WTC11 (cell line): ENCODE measurements around the gene SECTM1. TPM values are rescaled to one million over a fixed set of nuclear protein-coding genes. Genes with fewer than 3 reads are reported as not detected.

ENCODE experiments used
- ATAC-seq: fragments of 200-7000 bp; cut with Tn5 transposase; 2 replicates; pipeline ENCODE4 v1.10.0; 2021; ENCODE audit warnings: mild to moderate bottlenecking, moderate library complexity
- CTCF ChIA-PET: fragments of 300-600 bp; sonication (Branson Sonifier 250); formaldehyde crosslinking; loops from one replicate; lab custom pipeline; 2021; ENCODE audit warnings: antibody characterized with exemption; lab: Charles Lee
- POLR2A ChIA-PET: fragments of 350-600 bp; sonication (Branson Sonifier 250); formaldehyde crosslinking; loops from one replicate; lab custom pipeline; 2021; ENCODE audit warnings: antibody characterized with exemption; lab: Charles Lee
- DNase-seq: peaks from one replicate; pipeline ENCODE4 v3.0.0; 2021; ENCODE audit warnings: low spot score
- H3K27ac Mint-ChIP-seq: 2 replicates; pipeline ENCODE4 v1.8.0; 2021; ENCODE audit warnings: mixed read lengths
- H3K27me3 Mint-ChIP-seq: 2 replicates; pipeline ENCODE4 v1.8.0; 2021; ENCODE audit warnings: low read depth, mild to moderate bottlenecking, moderate library complexity, mixed read lengths
- H3K36me3 Mint-ChIP-seq: 2 replicates; pipeline ENCODE4 v1.8.0; 2021; ENCODE audit warnings: mixed read lengths
- H3K4me1 Mint-ChIP-seq: 2 replicates; pipeline ENCODE4 v1.8.0; 2022; ENCODE audit warnings: mixed read lengths
- H3K4me3 Mint-ChIP-seq: 2 replicates; pipeline ENCODE4 v1.8.0; 2021; ENCODE audit warnings: mild to moderate bottlenecking, moderate library complexity, mixed read lengths
- H3K9me3 Mint-ChIP-seq: 2 replicates; pipeline ENCODE4 v1.8.0; 2021; ENCODE audit warnings: mixed read lengths
- CBFB ChIP-seq: sonication (generic); formaldehyde crosslinking; IDR thresholded peaks from 2 replicates; pipeline ENCODE4 v1.8.1; 2022; ENCODE audit warnings: mild to moderate bottlenecking, low read depth, missing genetic modification reagents
- CDX4 ChIP-seq: fragments of 250-450 bp; sonication (Bioruptor Pico); IDR thresholded peaks from 2 replicates; pipeline ENCODE4 v1.9.0; 2021; ENCODE audit warnings: moderate library complexity, mild to moderate bottlenecking, inconsistent platforms, borderline replicate concordance
- CREB1 ChIP-seq: sonication (generic); formaldehyde crosslinking; IDR thresholded peaks from 2 replicates; pipeline ENCODE4 v1.8.0; 2023; ENCODE audit warnings: mild to moderate bottlenecking, missing genetic modification reagents
- CREM ChIP-seq: sonication (generic); formaldehyde crosslinking; IDR thresholded peaks from 2 replicates; pipeline ENCODE4 v1.8.1; 2022; ENCODE audit warnings: mild to moderate bottlenecking, missing genetic modification reagents, moderate library complexity
- E2F1 ChIP-seq: sonication (generic); formaldehyde crosslinking; IDR thresholded peaks from 2 replicates; pipeline ENCODE4 v1.8.0; 2022; ENCODE audit warnings: mild to moderate bottlenecking, missing genetic modification reagents
- E2F5 ChIP-seq: sonication (generic); formaldehyde crosslinking; IDR thresholded peaks from 2 replicates; pipeline ENCODE4 v1.8.1; 2022; ENCODE audit warnings: mild to moderate bottlenecking, moderate library complexity, missing genetic modification reagents
- FOXP4 ChIP-seq: sonication (generic); formaldehyde crosslinking; IDR thresholded peaks from 2 replicates; pipeline ENCODE4 v1.8.0; 2022; ENCODE audit warnings: mild to moderate bottlenecking, missing genetic modification reagents
- MAX ChIP-seq: sonication (generic); formaldehyde crosslinking; IDR thresholded peaks from 2 replicates; pipeline ENCODE4 v1.8.0; 2022; ENCODE audit warnings: mild to moderate bottlenecking, missing genetic modification reagents
- MXD4 ChIP-seq: fragments of 250-450 bp; sonication (Bioruptor Pico); IDR thresholded peaks from 2 replicates; pipeline ENCODE4 v1.8.0; 2021; ENCODE audit warnings: mild to moderate bottlenecking, moderate library complexity, borderline replicate concordance
- MYBL2 ChIP-seq: sonication (generic); formaldehyde crosslinking; IDR thresholded peaks from 2 replicates; pipeline ENCODE4 v1.8.1; 2023; ENCODE audit warnings: mild to moderate bottlenecking, moderate library complexity, missing genetic modification reagents
- NFE2L1 ChIP-seq: sonication (generic); formaldehyde crosslinking; IDR thresholded peaks from 2 replicates; pipeline ENCODE4 v1.8.1; 2023; ENCODE audit warnings: missing genetic modification reagents
- OVOL2 ChIP-seq: fragments of 250-450 bp; sonication (Bioruptor Pico); IDR thresholded peaks from 2 replicates; pipeline ENCODE4 v1.9.0; 2021; ENCODE audit warnings: mild to moderate bottlenecking, borderline replicate concordance
- TEAD4 ChIP-seq: sonication (generic); formaldehyde crosslinking; IDR thresholded peaks from 2 replicates; pipeline ENCODE4 v1.8.0; 2022; ENCODE audit warnings: mild to moderate bottlenecking, missing genetic modification reagents
- ZNF232 ChIP-seq: sonication (generic); formaldehyde crosslinking; IDR thresholded peaks from 2 replicates; pipeline ENCODE4 v1.8.0; 2022; ENCODE audit warnings: mild to moderate bottlenecking, missing genetic modification reagents
- total RNA-seq: library from RNA; stranded (reverse); gene quantifications from 3 replicates; pipeline ENCODE4 v1.2.3, GENCODE V29; 2021

Gene SECTM1
- total RNA-seq, 1 experiment from 2014 or later = 0.22 TPM

GRCh38 chr17:82304826-82305726 is 28.5 kb downstream of the SECTM1 start (continued):
- TF ChIP-seq FOXP4 (CRISPR knock-in tag) (no peak), MXD4 (CRISPR knock-in tag) (no peak)

- DNase-seq = no peak
- H3K9me3 Mint-ChIP-seq = no peaks in the 10 kb centered on the region
- TF ChIP-seq CREM (CRISPR knock-in tag) (no peak), OVOL2 (no peak), MYBL2 (CRISPR knock-in tag) (no peak), CBFB (no peak), CDX4 (CRISPR knock-in tag) (no peak), ZNF232 (CRISPR knock-in tag) (no peak), E2F1 (CRISPR knock-in tag) (no peak), NFE2L1 (CRISPR knock-in tag) (no peak)
- no peaks in the 10 kb centered on the region for H3K4me1 Mint-ChIP-seq
- ChIA-PET POLR2A (no interaction called here), CTCF (interaction anchor here (0.7 to 1.2 kb wide), 2 partner anchors 47 to 68 kb away, joined by 3 read pairs; no protein-coding TSS in a partner anchor)
- H3K27me3 Mint-ChIP-seq = no peaks in the 10 kb centered on the region; the same call in 1 of the 2 replicates
- no peak overlapping the region for H3K4me3 Mint-ChIP-seq
- no peak overlapping the region for H3K27ac Mint-ChIP-seq
- ATAC-seq = no peak
- no peaks in the 10 kb centered on the region for H3K36me3 Mint-ChIP-seq
Observed at GRCh38 chr17:82303944-82304808, 29.4 kb downstream of the SECTM1 start.

- Mint-ChIP-seq H3K4me3 (no peak overlapping the region), H3K9me3 (no peaks in the 10 kb centered on the region), H3K4me1 (no peaks in the 10 kb centered on the region)
- DNase-seq (no peak), ATAC-seq (no peak)
- CTCF ChIA-PET = interaction anchor here (0.7 to 0.9 kb wide), 4 partner anchors 19 to 112 kb away, joined by 3 read pairs; no protein-coding TSS in a partner anchor
- TF ChIP-seq TEAD4 (CRISPR knock-in tag) (no peak), E2F5 (no peak), CREB1 (CRISPR knock-in tag) (no peak), MAX (CRISPR knock-in tag) (no peak)
- TF ChIP-seq, all 79 proteins: peak for 0
- H3K27ac Mint-ChIP-seq = no peak overlapping the region
- no peaks in the 10 kb centered on the region; the same call in 1 of the 2 replicates for H3K27me3 Mint-ChIP-seq
- no peaks in the 10 kb centered on the region for H3K36me3 Mint-ChIP-seq
- POLR2A ChIA-PET = interaction anchor here (0.7 kb wide), 1 partner anchor 10 kb away, joined by 3 read pairs; no protein-coding TSS in a partner anchor
Observed at GRCh38 chr17:82302991-82303943, 30.3 kb downstream of the SECTM1 start.
